ENCODE measurements around the gene WDR45B.
A peak's percentile ranks its signal among the peaks of the same experiment; 100 is the strongest.

The WDR45B gene

DNA sequence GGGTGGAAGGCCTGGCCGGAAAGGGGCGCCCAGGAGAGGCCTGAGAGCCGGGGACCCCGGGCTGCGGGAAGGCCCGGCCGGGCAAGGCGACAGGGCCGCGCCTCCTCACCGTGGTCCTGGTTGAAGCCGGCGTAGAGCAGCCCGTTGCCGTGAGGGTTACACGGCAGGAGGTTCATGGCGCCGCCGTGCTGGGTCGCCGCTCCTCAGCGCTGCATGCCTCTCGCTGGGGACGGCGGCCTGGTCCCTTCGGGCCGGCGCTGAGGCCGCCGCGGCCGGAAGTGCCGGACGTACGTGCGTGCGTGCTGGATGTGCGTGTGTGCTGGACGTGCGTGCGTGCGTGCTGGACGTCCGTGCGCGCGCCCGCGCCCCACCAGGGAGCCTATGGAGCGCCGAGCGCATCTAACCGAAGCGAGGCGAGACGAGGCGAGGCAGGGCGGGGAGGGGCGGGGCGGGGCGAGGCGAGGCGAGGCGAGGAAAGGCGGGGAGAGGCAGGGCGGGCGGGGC is at the start of gene WDR45B:
Gene WDR45B, minus strand, starts transcription at position 280 of the 504 bp plus-strand sequence. Its CDS starts 104 bp downstream, at position 176.
- DNase-seq = peak; percentile 85 to 98

DNA sequence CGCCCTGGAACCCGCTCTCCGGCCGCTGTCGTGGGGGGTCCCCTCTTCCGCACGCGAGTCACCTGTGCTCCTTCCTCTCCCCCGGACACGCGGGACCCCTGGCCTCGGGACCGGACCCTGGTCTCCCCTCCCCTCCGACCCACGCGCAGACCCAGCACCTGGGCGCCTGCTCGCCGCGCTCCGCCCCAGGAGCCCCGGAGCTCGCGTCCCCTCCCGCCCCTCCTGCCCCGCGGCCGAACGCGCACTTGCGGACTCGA is 49.5 kb upstream of the WDR45B start:
- no peak for DNase-seq

DNA sequence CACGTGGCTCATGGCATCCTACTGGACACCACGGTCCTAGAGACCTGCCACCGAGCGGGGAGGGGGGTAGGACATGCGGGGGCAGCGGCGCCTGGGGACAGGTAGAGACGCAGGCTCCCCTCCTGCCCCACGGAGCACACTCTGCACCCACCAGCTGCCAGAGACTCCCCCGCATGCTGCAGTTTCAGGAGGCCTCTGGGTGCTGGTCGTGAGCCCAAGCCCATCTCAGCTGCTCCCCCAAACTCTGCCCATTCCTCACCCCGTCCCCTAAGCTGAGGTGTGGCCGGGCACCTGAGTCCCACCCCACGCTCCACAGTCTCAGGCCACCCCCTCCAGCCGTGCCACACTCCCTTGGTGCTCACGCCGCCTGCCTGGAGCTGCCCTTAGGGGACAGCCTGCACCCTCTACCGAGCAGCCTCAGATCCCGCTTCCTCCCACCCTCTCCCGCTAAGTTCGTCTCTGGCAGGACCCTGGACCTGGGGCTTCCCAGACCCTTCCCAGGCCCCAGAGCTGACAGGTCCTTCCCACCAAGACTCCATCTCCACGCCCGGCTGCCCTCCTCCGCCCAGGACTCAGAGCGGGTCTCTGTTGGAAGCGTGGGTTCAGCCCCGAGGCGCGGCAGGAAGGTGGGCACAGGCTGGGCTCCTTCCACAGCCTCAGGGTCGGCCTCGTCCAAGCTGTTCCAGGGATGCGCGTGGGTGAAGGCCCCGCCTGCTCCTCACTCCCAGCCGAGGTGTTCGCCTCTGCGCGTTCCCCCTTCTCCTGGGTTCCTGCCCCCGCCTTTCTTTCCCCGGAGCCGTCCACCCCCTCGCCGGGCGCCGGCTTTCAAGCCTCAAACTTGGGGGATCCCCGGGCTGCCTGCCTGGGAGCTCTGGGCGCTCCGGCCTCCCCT is 48.9 kb upstream of the WDR45B start:
- DNase-seq = peak in 1 of 2 experiments; percentile 50

DNA sequence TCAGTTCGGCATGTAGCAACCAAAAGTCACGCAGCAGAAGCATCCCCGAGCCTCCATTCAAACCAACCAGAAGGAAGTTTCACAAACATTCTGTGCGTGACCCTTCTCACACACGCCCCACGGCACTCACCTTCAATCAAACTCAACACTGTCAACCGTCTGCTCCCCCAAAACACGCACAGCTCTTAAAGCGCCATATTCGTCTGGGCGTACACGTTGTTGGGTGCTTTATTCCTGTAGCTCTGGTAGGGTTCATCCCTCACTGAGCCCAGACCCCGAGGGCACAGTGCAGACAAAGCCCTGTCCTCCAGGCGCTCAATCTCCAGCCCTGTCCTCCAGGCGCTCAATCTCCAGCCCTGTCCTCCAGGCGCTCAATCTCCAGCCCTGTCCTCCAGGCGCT is 48.0 kb upstream of the WDR45B start:
- no peak for DNase-seq

DNA sequence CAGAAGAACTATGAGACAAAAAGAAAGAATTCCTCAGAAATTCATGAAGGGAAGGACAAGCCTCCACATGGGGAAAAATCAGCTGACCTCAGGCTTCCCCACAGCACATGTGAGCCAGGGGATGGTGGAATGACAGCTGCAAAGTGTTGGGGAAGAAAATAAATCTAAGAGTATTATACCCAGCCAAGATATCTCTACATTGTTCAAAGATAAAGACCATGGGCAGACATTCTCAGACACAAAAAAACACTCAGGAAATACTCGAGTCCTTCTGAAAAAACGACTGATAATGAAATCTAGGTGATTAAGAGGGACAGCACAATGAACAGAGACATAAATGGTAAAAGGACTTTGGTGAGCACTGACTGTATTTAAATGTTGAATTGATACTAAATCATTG is 46.4 kb upstream of the WDR45B start:
- no peak for DNase-seq

DNA sequence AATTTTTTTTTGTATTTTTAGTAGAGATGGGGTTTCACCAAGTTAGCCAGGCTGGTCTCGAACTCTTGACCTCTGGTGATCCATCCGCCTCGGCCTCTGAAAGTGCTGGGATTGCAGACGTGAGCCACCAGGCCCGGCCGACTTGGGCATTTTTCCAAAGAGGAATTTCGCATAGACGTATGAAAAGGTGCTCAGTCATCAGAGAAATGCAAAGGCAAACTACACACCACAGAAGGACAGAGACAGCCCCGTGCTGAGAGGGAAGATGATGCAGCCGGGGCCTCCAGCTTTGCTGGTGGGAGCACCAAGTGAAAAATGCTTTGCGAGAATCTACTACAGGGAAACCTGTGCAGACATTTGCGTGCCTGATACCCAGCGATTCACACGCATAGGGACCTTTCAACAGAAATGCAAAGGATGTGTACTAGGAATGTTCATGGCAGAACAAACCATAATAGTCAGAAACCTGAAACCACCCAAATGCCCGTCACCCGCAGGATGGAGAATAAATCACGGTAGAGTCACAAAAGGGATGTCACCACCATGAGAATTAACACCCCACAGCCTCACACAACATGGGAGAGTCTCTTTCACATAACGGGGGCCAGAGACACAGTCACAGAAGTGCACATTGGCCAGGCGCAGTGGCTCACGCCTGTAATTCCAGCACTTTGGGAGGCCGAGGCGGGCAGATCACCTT is 45.1 kb upstream of the WDR45B start:
- no peak for DNase-seq

DNA sequence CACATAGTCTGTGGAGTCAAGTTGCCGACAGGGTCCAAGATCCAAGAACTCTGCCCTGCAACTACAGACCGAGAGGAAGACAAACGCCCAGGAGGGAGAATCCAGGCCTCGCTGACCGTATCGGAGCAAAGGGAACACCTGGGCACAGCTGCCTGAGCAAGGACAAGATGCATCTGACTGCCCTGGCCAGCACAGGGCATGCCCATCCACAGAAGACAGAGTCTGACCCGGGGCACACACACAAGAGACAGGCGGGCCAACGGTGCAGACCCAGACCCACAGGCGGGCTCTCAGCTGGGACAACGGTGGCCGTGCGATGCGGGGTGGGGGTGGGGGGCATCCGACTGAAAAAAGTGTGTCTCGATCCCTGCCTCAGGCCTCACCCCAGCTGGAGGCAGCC is 44.0 kb upstream of the WDR45B start:
- DNase-seq = no peak

DNA sequence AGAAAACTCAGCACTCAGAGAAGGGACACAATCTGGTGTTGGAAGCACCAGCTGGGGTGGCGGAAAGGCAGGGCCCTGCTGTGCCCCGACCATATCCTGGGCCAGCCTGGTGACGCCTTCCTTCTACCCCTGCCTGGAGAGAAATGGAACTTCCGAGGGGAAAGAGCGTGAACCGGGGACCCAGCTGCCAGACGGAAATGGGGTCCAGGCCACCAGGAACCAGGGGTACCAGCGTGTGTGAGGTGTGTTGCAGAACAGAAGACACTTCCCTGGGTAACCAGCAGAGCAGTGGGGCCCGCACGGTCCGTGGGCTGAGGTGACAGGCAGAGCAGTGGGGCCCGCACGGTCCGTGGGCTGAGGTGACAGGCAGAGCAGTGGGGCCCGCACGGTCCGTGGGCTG is 43.5 kb upstream of the WDR45B start:
- no peak for DNase-seq

DNA sequence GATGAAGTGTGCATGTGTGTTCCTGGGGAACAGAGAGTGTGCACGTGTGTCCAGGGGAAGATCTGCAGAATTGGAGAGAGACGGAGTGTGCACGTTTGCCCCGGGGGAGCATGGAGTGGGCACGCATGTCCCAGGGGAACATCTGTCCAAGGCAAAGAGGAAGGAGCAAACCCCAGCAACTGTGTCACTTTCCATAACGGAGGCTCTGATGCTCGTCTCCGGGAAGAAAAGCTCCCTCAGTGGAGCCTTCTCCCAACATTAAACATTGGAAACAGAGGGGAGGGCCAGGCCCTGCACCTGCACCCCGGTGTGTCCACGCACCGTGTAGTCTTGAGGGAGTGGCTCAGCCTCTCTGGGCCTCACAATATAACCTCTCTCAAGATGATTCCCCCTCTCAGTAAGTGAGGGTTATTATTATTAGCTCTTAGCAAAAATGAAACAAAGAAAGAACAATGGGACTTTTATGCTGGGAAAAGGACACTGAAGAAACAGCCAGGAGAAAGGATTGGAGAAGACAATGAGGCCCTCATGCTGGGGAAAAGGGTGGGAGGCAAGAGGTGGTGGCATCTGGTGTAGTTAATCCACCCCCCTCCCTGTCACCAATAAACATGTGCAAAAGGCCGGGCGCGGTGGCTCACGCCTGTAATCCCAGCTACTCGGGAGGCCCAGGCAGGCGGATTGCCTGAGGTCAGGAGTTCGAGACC is 42.7 kb upstream of the WDR45B start:
- DNase-seq = no peak

DNA sequence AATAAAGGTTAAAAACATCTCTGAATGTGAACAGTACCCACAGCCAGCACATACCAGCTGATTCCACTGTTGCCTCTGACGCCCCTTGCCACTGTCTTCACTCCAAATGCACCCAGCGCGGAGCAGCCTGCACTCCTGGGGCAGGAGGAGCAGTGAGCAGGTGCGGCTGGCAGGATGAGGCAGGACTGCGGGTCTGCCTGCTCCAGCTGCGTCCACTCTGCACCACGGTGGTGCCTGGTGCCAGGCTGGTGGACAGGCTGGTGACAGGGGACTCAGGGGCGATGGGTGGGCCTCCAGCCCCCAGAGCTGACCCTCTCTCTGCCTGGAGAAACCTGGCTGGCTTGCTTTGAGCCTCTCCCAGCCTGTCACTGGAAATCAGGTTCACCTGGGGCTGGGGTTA is 40.8 kb upstream of the WDR45B start:
- DNase-seq = no peak

DNA sequence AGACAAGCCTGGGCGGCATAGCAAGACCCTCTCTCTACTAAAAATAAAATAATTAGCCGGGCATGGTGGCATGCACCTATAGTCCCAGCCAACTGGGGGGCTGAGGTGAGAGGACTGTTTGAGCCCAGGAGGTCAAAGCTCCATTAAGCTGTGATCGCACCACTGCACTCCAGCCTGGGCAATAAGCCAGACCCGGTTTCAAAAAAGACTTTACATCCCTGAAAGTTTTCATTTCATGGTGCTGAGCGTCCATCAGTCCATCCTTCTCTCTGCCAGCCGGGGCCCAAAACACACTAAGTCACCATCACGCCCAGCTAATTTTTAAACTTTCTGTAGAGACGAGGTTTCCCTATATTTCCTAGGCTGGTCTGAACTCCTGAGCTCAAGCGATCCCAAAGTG is 39.6 kb upstream of the WDR45B start:
- no peak for DNase-seq

DNA sequence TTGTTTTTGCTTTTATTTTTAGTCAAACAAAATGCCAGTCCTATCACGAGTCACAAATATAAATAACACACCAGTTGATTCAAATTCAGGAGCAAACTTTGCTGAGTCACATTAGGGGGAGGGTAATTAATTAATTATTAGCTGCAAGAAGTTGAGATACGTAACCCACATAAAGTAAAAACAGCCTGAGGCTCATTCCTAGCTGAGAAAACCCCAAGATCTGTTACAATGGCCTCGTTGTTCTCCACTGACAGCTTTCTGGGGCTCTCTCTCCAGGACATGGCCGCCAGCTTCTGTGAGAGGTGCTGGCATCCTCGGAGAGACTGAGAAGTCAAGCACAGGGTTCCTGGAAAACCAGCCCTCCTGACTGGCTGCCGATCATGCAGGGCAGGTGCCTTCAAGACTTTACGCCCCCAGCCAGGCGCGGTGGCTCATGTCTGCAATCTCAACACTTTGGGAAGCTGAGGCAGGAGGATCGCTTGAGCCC is 39.2 kb upstream of the WDR45B start:
- no peak for DNase-seq

DNA sequence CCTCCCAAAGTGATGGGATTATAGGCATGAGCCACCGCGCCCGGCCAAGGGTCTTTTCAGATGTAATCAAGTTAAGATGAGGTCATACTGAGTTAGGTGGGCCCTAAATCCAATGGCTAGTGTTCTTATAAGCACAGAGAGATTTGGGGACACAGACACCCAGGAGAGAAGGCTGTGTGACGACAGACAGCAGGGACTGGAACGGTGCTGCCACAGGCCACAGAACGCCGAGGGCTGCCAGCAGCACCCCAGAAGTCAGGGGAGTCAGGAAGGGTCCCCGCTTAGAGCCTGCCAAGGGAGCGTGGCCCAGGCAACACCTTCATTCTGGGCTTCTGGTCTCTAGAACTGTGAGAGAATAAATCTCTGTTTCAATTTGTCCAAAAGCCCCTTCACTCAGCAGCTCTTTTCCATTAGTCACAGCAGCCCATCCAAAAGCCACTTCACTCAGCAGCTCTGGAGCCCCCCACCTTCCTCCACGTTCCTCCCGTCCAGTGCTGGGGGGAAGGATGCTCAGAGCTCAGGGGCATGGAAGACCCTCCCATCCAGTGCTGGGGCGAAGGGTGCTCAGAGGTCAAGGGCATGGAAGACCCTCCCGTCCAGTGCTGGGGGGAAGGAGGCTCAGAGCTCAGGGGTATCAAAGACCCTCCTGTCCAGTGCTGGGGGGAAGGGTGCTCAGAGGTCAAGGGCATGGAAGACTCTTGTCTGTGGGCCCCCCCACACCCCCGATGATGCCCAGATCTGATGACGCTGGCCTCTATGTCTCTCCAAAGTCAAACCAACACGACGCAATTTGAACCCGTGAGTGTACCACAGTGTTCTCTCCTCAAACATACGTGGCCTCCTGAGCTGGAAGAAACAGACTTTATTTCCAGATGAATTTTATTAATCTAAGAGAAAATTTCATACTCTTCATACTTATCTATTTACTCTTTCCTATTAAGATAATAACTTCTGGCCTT is 38.4 kb upstream of the WDR45B start:
- DNase-seq = no peak

DNA sequence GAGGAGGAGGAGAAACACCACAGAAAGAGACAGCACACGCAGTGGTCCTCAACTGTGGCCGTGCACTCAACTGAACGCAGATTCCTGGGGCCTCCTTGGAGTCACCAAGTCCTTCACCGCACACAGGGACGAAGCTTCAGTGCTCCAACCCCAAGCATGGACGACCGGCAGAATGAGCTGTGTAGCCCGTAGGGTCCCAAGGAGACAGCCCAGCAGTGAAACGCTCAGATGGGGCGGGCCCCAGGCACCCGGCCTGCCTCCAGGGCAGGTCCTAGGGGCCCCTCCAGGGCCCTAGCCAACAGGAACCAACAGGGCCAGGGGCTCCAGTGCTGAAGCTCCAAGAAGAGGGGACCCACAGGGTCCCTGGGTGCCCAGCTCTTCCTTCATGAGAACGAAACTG is 37.0 kb upstream of the WDR45B start:
- DNase-seq = no peak

DNA sequence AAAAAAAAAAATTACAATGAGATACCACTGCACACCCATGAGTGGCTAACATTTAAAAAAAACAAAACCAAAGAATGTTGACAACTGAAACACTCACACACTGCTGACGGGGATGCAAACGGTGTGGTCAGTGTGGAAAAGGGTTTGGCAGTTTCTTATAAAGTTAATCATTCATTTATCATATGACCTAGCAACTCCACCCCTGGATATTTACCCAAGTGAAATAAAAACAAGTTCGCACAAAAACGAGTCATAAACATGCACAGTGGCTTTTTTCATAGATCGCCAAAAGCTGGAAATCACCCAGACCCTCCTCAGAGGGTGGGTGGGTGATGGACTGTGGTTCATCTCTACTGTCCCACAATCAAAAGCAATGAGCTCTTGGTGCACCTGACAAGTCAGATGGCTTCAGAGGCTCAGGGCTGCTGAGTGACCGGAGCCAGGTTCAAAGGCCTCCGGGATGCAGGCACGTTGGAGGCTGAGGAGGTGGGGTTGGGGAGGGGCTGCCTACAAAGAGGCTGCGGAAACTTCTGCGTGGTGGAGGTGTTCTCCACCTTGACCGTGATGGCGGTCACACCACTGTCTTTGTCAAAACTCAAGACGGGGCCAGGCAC is 36.1 kb upstream of the WDR45B start:
- DNase-seq = peak in 1 of 2 experiments; percentile 23

DNA sequence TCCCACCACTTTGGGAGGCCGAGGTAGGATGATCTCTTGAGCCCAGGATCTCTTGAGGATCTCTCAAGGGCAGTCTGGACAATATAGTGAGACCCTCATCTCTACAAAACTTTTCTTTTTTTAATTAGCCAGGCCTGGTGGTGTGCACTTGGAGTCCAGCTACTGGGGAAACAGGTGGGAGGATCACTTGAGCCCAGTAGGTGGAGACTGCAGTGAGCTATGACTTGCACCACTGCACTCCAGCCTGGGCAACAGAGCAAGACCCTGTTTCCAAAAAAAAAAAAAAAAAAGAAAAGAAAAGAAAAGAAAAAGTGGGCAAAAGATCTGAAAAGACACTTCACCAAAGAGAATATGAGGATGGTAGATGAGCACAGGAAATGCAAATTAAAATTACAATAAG is 35.3 kb upstream of the WDR45B start:
- DNase-seq = no peak

DNA sequence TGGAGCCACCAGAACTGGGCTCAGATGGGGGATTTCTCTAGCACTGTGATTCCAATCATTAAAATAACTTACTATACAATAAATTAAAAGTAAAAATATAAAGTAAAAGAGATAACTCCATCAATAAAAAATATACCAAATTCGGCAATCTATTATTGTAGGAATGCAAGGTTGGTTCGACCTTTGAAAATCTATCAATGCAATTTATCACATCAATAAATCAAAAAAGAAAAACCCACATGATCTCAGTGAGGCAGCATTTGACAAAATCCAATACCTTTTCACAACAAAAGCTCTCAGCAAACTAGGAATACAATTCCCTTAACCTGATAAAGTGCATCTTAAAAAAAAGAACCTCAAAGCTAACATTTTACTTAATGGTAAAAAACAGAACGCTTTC is 33.3 kb upstream of the WDR45B start:
- DNase-seq = no peak

DNA sequence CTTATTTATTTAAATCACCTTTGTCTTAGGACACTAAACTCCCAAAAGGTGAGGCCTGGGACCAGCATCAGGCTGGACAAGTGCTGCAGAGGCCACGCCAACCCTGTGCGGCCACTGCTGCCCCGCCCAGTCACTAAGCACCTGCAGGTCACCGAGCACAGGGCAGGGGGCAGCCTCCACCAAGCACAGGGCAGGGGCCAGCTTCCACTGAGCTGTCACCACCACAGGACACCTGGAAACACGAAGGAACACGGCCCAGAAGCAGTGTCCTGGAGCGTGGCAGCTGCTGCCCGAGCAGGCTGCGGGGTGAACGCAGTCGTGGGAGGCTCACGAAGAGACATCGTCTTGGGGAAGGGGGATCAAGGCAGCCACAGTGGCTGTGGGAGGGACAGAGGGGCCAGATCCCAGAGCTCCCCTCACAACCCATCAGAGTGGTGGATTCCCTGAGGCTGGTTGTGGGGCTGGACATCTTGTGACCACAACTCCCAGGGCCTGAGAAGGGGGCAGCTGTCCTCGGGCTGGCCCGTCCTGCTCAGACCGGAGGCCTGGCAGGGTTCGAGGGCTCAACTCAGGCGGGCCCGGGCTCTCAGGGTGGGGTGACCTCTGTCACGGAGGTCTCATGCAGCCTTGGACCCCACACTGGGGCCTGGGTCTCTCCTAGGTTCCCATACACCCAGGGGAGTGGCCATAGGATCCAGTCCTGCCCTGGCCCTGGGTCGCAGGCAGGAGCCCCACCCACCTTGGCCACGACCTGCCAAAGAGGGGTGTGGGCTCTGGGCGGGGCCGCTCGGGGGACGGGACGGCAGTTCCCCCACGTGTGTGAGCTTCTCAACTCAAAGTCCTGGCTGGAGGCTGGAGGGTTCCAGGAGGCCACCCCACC is 31.6 kb upstream of the WDR45B start:
- no peak for DNase-seq

DNA sequence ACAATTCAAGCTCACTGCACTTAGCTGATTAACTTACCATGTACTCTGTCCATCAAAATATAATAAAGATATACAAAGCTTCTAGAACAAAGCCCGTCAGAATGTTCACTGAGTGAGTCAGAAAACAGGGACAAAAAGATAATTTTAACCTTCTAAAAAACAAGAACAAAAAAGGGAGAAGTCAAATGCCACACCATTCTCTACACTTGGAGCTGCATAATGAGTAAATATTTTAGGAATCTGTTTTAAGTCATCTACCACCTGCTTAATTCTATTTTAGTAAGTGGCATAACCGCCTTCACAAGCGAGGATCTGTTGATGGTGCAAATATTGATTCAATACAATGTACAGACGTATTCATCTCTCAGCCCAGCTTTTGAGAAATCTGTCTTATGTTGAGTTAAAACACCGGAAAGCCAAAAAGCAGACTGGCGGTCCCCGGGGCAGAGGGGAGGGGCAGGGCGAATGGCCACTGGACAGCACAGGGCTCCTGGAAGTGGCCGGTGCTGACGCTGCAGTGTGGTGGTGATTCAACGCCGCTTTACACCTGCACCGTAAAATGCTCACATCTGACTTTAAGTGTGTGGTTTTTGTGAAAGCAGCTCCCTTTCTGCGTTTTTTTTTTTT is 30.1 kb upstream of the WDR45B start:
- no peak for DNase-seq

DNA sequence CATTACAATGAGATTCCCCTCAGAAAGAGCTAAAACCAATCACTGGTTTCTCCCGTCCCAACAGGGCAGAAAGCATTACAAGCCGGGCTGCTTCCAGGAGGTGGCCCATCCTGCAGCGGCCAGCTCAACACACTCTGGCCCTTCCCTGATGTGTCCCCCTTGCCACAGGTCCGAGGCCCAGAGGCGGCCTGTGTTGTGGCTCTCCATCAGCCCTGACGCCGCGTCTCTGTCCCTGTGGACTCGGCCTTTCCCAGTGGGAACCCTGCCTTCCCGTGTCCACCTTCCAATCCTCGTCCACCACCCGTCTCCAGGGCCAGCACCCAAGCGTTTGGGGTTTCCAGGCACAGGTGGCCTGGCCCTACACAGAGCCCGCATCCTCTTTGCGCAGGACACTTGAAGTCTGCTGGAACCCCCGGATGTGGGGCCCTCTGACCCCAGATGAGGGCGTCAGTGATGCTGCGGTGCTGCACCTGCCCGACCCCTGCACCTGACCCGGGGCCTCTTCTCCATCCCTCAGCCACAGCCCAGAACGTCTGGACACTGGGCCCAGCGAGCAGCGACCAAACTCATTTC is 29.2 kb upstream of the WDR45B start:
- no peak for DNase-seq
